Progenitor cell of endocrine pancreas (in vitro differentiated cells): ENCODE data around the gene SMPDL3B. TPM values are rescaled to one million over a fixed set of nuclear protein-coding genes. Genes with fewer than 3 reads are reported as not detected.

Experiments
- DNase-seq: peaks from one replicate; pipeline ENCODE4 v3.0.0; 2021; ENCODE audit warnings: low spot score; ENCODE audit not compliant: unreplicated experiment
- H3K27ac Mint-ChIP-seq: 2 replicates; pipeline ENCODE4 v1.8.0; 2021; ENCODE audit warnings: mild to moderate bottlenecking, moderate library complexity, mixed read lengths
- H3K27me3 Mint-ChIP-seq: 2 replicates; pipeline ENCODE4 v1.8.0; 2021; ENCODE audit warnings: mixed read lengths
- H3K36me3 Mint-ChIP-seq: 2 replicates; pipeline ENCODE4 v1.8.0; 2022; ENCODE audit warnings: mixed read lengths; ENCODE audit not compliant: insufficient read depth
- H3K4me1 Mint-ChIP-seq: 2 replicates; pipeline ENCODE4 v1.8.0; 2021; ENCODE audit warnings: low read depth, mixed read lengths
- H3K4me3 Mint-ChIP-seq: 2 replicates; pipeline ENCODE4 v1.8.0; 2021; ENCODE audit warnings: low read depth, mild to moderate bottlenecking, moderate library complexity, mixed read lengths
- H3K9me3 Mint-ChIP-seq: 2 replicates; pipeline ENCODE4 v1.8.0; 2021; ENCODE audit warnings: low read depth, mixed read lengths
- CTCF ChIP-seq: fragments of 200-600 bp; sonication (generic); IDR thresholded peaks from one replicate; pipeline ENCODE4 v1.5.0; 2021; ENCODE audit warnings: antibody characterized with exemption, mild to moderate bottlenecking; ENCODE audit not compliant: unreplicated experiment
- total RNA-seq: library from RNA; stranded (reverse); gene quantifications from 2 replicates; pipeline ENCODE4 v1.2.1, GENCODE V29; 2021

The SMPDL3B gene
- total RNA-seq, 1 donor from 2014 or later: 18.5 TPM

DNA sequence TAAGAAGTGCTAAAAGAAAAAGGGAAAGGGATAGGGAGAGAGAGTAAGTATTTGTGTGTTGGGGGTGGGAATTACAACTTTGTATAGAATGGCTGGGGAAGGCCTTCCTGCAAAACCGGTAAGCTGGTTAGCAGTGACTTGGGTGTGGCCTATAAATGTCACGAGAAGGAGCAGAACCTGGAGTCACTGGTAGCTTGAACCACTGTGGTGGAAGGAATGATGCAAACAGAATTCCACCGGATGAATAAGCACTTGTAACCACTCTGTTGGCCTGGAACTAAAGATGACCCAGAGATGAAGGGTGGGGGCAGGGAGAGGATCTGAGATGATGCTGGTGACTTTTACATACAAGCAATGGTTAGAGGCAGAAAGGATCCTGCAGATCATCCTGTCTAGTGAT, 33.9 kb downstream of the SMPDL3B start:
- H3K9me3 Mint-ChIP-seq: no peaks in the 10 kb centered on the region
- H3K4me3 Mint-ChIP-seq: no peak overlapping the region
- DNase-seq: no peak
- no peaks in the 10 kb centered on the region for H3K27me3 Mint-ChIP-seq
- peaks cover 4% of the 10 kb centered on the region for H3K4me1 Mint-ChIP-seq
- no peak for TF ChIP-seq CTCF
- H3K27ac Mint-ChIP-seq: no peak overlapping the region
- H3K36me3 Mint-ChIP-seq: peaks cover 14% of the 10 kb centered on the region

GRCh38 chr1:27970401-27970800, 35.6 kb downstream of the SMPDL3B start:
- no peak for DNase-seq
- Mint-ChIP-seq H3K27ac (peak overlapping the region; percentile 29), H3K4me1 (no peaks in the 10 kb centered on the region), H3K4me3 (no peak overlapping the region), H3K27me3 (no peaks in the 10 kb centered on the region), H3K9me3 (no peaks in the 10 kb centered on the region), H3K36me3 (peaks cover 14% of the 10 kb centered on the region)
- TF ChIP-seq CTCF: no peak

DNA sequence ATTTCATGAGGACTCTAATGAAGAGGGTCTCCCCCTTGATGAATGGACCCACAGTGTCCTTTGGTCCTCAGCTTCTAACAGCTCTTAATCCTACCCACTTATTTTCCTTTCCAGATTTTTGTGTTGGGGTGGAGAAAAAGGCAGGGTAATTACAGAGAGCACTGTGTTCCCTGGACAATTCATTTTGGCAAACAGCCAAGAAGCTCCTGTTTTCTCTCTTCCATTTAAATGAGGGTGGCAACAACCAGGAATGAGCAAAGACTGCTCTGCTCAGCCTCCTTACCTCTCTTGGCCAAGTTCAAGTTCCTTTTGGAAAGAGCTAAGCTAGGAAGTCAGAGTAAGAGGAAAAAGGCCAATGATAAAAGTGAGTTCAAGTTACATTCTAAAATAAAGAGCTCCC, 36.9 kb downstream of the SMPDL3B start:
- H3K9me3 Mint-ChIP-seq: no peaks in the 10 kb centered on the region
- no peak for DNase-seq
- no peak for TF ChIP-seq CTCF
- H3K4me1 Mint-ChIP-seq: no peaks in the 10 kb centered on the region
- H3K27me3 Mint-ChIP-seq: no peaks in the 10 kb centered on the region
- H3K27ac Mint-ChIP-seq: peak overlapping the region; percentile 71
- H3K36me3 Mint-ChIP-seq: peaks cover 13% of the 10 kb centered on the region
- H3K4me3 Mint-ChIP-seq: no peak overlapping the region

DNA sequence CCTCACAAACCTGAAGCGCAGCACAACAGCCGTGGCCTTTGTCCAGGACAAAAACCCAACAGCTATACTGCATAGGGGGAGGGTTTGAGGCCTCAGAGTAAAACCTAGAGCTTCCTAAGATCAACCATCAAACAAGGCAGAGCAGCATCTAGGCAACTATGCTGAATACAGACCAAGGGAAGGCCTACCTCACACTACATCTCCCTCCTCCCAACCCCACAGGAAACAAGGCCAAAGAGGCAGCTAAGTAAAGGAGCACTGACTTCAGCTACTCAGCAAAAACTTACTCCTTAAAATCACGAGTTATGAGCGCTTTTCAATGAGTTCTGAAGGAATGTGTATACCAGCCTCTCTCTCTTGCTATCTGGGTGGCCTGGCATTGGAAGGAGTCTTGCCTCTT, 37.3 kb downstream of the SMPDL3B start:
- Mint-ChIP-seq H3K9me3 (no peaks in the 10 kb centered on the region), H3K27ac (no peak overlapping the region), H3K36me3 (peaks cover 15% of the 10 kb centered on the region), H3K27me3 (no peaks in the 10 kb centered on the region), H3K4me1 (no peaks in the 10 kb centered on the region), H3K4me3 (no peak overlapping the region)
- no peak for TF ChIP-seq CTCF
- DNase-seq: no peak

GRCh38 chr1:27973771-27974416, 39.1 kb downstream of the SMPDL3B start:
- no peak for DNase-seq
- H3K4me1 Mint-ChIP-seq: no peaks in the 10 kb centered on the region
- H3K4me3 Mint-ChIP-seq: no peak overlapping the region
- peaks cover 16% of the 10 kb centered on the region for H3K36me3 Mint-ChIP-seq
- no peaks in the 10 kb centered on the region for H3K9me3 Mint-ChIP-seq
- H3K27me3 Mint-ChIP-seq: no peaks in the 10 kb centered on the region
- no peak overlapping the region for H3K27ac Mint-ChIP-seq
- no peak for TF ChIP-seq CTCF
